NB4 (cell line): ENCODE measurements around the gene CST1.

Experiments used
- POLR2A ChIP-seq: IDR thresholded peaks from 2 replicates; pipeline ENCODE4 v1.6.1; 2011; ENCODE audit warnings: mild to moderate bottlenecking; ENCODE audit not compliant: insufficient read length; ENCODE audit errors: extremely low read depth
- TF ChIP-seq, protein P1 (sequence below): IDR thresholded peaks from one replicate; pipeline ENCODE4 v1.5.1; 2012; ENCODE audit warnings: low read depth, low read length
- TF ChIP-seq, protein P2 (sequence below): IDR thresholded peaks from 2 replicates; pipeline ENCODE4 v1.6.1; 2011; ENCODE audit warnings: low read depth, low read length

DNA sequence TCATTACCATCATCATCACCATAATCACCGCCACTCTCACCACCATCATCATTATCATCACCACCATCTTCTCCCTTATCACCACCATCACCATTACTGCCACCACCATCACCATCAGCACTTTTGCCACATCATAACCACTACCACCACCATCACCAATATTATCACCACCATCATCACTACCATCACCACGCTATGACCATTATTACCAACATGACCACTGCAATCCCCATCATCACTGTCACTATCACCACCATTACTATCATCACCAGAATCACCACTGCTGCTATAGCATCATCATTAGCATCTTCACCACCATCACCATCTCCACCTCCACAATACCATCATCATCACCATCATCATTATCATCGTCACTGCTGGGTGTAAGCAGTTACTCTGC is 25.6 kb downstream of the CST1 start:
- TF ChIP-seq, protein P1, sequence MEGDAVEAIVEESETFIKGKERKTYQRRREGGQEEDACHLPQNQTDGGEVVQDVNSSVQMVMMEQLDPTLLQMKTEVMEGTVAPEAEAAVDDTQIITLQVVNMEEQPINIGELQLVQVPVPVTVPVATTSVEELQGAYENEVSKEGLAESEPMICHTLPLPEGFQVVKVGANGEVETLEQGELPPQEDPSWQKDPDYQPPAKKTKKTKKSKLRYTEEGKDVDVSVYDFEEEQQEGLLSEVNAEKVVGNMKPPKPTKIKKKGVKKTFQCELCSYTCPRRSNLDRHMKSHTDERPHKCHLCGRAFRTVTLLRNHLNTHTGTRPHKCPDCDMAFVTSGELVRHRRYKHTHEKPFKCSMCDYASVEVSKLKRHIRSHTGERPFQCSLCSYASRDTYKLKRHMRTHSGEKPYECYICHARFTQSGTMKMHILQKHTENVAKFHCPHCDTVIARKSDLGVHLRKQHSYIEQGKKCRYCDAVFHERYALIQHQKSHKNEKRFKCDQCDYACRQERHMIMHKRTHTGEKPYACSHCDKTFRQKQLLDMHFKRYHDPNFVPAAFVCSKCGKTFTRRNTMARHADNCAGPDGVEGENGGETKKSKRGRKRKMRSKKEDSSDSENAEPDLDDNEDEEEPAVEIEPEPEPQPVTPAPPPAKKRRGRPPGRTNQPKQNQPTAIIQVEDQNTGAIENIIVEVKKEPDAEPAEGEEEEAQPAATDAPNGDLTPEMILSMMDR: no peak
- no peak for TF ChIP-seq POLR2A
- TF ChIP-seq, protein P2, sequence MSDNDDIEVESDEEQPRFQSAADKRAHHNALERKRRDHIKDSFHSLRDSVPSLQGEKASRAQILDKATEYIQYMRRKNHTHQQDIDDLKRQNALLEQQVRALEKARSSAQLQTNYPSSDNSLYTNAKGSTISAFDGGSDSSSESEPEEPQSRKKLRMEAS: no peak
